Activated T-cell treated with anti-CD3 and anti-CD28 coated beads, Interleukin-2, amount 50 U/mL, for 1 hour (primary cell): ENCODE results near the gene SH2D7.
A peak's percentile ranks its signal among the peaks of the same experiment; 100 is the strongest.

Experiments
- DNase-seq: peaks from one replicate; pipeline ENCODE4 v3.0.0-alpha.2; 2020

Gene SH2D7

DNA sequence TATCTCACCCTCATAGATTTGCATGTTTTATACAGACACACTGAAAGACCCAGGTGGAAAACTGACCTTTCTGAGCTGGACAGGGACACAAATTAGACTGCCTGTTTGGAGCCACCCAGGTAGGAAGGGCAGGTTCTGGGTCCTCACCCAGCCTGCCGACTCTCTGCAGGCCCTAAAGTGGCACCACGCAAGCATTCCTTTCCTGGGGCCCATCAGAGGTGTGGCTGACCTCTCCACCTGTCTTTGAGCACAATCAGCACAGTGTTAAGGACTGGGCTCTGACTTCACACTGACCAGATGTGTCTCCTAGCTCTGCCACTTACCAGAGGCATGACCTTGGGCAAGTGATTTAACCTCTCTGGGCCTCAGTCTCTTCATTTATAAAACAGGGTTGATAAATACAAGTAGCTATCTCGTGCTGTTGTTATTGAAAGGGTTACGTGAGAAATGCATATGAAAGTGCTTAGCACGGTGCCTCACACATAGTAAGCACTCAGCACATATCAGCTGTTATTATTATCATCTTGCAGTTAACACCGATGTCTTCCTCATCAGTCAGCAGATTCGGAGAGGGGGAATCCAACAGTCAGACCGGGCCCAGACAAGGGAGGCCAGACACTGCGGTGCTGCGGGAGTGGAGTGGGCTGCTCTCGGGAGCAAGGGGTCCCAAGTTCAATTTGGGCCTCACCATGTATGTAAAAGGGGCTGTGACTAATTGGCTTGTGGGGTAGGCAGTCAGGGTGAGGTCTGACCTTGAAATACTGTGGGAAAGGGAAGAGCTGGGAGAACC, 12.9 kb upstream of the SH2D7 start:
- DNase-seq, result no peak

DNA sequence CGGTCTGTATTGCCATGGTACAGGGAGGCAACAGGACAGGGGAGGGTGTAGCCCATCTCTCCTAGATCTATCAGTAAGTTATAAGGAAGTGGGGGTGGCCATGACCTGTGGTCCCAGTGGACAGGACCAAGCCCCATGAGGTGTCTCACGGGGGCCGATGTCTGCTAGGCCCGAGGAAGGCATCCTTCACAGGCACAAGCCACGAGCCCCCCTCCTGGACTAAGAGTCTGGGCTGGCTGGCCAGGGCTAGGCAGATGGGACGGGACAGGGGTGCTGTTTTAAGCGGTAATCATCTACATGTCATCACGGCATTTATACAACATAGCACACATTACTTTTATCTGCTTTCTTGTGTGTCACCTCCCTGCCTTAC, 12.3 kb upstream of the SH2D7 start:
- no peak for DNase-seq

DNA sequence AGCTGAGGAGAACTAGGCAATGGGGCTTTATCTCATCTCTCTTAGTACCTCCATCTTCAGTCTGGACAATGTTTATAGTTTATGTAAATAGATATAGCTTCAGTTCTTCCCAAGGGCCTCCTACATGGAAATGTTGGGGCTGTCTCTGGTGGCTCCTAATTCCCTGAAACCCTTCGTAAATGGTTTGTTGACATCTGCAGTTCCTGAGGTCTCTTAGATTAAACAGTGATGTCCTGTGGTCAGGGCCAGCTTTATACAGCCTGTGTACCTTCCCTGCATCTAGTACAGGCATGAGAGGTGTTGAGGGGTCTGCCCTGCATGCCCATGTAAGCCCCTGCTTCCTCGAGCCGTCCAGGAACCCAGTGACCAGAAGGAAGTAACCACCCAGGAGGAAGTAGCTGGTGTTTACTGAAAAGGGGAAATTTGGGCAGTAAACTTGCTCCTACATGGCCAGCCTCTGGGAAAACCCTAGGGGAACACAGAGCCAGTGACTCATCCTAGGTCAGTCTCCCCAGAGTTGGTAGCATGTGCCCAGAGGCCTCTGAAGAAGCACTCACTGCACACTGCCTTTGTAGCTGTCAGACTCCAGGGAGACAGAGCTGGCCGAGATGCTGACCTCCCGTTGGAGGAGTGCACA, 10.1 kb upstream of the SH2D7 start:
- DNase-seq, result no peak

DNA sequence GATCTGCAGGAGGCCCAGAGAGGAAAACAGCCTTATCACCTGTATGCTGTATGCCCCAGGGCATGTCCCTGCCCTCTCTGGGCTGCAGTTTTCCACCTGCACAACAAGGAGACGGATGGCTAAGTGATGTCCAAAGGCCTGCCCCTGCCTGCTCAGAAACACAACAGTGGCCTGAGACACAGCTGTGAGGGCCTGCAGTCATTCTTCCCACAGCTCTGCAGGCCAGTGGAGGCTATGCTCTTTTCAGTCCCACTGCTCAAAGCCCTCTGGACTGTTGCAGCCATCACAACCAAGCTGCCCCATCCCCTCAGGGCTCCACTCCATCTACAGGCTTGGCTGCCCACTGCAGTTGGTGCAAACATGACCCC, 9.6 kb upstream of the SH2D7 start:
- DNase-seq, result no peak

DNA sequence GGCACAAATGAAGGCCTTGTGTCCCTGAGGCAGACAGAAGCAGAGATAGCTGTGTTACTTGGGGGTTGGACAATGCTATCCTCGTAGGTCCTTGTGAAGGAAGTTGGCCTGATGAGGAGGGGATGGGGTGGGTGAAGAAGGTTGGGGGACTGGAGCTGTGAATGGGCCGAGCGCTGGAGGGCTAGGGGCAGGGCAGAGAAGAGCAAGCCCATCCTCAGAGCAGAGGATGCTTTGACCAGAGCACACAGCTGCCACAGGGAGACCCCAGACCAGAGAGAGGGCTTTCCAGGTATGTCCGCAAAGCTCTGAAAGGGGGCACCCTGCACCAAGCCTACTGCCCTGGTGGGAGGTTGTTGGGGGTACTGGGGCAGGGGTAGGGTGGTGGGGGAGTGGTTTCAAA, 9.2 kb upstream of the SH2D7 start:
- DNase-seq, result no peak

DNA sequence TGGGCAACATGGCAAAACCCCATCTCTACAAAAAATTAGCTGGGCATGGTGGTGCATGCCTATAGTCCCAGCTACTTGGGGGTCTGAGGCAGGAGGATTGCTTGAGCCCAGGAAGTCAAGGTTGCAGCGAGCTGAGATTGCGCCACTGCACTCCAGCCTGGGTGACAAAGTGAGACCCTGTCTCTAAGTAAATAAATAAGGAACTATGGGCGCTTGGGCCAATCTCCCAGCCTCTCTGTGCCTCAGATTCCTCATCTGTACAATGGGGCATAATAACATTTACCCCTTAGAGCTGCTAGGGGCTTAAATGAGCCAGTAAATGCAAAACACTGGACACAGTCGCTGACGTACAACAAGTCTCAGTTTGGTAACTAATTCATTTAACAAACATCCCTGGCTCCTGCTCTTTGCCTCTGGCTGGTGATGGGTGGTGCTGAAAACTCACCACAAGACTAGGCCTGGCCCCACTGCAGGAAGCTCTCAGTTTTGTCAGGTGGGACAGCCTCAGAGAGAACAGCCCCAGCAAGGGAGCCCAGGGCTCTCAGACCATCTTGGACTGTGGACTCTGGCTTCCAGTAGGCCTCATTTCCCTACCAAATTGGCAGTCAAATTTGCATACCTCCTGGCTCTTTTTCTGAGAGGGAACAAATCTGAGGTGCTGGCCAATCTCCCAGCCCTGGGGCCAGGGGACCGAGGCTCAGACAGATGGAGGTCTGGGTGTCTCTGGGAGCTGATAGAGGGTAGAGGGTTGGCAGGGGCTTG, 8.5 kb upstream of the SH2D7 start:
- DNase-seq, result no peak

GRCh38 chr15:78084449-78084750, 8.0 kb upstream of the SH2D7 start:
- no peak for DNase-seq

DNA sequence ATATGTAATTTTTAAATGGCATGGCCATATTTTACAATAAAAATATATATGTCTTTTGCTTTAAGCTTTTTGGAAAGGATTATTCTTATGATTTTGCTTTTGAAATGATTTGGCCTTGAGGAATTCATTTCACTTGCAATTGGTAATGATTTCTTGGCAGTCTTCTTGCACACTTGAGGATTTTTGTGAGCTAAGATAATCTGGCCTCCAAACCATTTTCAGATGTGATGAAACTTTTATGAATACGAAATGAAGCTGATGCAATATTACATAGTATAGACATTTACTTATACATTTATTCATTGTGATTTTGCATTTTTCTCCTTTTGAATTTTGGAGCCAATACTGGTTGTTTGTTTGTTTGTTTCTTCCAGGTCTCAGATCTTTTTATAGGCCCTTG, 6.4 kb upstream of the SH2D7 start:
- no peak for DNase-seq

DNA sequence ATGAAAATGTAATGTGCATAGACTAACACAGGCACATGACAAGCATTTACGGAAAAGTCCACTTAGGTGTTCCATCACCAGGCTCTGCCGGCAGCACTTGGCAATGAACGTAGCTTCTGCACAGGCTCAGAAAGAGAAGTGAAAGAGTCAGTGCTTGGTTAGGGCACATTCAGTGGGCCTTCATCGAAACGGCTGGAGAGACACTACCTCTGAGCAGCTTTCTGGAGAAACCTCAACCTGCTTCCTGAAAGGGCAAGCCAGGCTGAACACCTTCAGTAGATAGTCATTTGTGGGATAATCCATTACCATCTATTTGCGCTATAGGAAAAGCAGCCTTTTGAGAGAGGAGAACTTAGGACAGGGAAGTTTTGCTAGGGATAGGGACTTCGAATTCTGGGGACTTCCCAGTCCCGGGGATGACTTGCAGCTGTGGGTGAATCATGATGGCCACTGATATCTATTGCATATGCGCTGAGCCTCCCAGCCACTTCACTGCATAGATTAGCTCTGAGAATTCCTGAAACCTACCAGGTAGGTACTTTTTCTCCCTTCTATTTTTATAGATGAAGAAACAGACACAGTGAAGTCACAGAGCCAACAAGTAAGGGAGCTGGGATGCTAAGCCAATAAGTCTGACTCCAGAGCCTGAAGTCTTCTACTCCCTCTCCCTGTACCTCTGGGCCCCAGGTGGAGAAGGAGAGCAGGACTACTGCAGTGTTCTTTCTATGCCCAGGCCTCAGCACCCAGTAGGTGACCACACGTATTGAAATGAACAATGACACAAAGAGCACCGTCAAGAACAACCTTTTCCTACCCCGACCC, 4.2 kb upstream of the SH2D7 start:
- DNase-seq, result no peak

- DNase-seq, result no peak
These were observed 3.6 kb upstream of the SH2D7 start for GRCh38 chr15:78088773-78089080.

- no peak for DNase-seq
These were observed 1.8 kb upstream of the SH2D7 start for GRCh38 chr15:78090422-78091063.

DNA sequence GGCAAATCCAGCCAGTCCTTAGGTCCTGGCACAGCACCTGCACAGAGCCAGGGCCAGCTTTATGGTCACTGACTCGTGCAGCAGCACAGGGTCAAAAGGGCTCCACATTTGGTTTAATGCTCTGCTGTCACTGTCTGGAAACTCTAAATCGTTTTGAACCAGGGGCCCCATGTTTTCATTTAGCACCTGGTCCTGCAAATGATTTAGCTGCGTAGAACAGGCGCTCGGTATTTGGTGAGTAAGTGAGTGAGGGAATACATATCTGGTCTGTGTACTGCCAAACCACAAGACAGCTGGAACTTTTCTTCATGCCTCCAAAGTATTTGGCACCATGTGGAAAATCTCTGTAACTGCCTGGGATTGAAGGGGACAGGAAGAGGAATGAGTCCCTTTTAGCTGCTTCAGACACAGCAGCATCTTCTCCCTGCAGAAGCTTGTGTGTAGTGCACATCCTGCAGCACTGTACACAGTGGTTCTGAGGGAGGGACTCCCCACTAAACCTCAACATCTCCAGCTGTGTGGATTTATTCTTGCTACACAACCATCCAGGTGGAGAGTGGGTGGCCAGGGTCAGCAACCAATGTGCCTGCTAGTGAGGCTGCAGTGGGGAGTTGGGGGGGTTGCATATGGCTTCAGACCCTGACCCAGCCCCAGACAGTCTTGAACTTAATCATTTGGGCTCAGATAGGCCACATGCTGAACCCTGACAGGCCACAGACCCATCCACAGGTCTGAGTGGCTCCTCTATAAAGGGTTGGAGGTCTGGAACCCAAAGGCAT, 1.1 kb downstream of the SH2D7 start:
- no peak for DNase-seq

DNA sequence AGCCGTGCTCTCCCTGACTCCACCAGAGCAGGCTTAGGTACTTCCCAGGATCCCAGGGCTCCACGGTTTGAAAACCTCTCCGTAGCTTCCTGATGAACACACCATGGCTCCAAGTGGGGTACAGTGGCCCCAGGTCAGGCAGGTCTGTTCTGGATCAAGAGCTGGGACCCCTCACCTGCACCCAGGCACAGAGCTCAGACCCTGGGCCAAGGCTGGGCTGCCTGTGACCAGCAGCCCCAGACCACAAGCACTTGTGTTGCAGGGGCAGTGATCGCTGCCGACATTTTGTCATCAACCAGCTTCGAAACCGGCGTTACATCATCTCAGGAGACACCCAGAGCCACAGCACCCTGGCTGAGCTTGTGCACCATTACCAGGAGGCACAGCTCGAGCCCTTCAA, 5.3 kb downstream of the SH2D7 start:
- no peak for DNase-seq

DNA sequence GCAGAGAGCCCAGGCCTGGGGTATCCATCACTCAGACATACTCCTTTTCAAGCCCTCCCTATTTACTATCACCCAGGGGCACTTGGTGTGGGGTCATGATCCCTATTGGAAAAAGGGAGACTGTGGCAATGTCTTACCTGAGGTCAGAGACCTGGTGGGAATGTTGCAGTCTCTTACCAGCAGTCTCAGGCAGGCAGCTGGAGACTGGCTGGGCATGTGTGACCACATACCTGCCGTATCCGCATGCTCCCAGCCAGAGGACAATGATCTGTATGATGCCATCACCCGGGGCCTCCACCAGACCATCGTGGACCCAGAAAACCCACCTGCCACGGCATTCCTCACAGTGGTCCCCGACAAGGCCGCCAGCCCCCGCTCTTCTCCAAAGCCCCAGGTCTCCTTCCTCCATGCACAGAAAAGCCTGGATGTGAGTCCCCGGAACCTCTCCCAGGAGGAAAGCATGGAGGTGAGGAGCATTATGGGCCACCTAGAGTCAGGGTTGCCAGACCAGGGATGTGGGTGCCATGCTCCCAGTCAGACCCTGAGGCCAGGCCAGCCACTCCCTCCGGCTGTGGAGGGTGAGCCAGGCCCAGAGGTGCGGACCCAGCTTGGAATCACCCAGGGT, 5.9 kb downstream of the SH2D7 start:
- no peak for DNase-seq

GRCh38 chr15:78100886-78101285, 8.5 kb downstream of the SH2D7 start:
- no peak for DNase-seq

GRCh38 chr15:78101423-78102105, 9.2 kb downstream of the SH2D7 start:
- DNase-seq, result no peak

GRCh38 chr15:78102211-78102610, 9.8 kb downstream of the SH2D7 start:
- no peak for DNase-seq

GRCh38 chr15:78102741-78103140, 10.4 kb downstream of the SH2D7 start:
- DNase-seq, result no peak

- DNase-seq, result peak; percentile 48
These were observed 11.2 kb downstream of the SH2D7 start for GRCh38 chr15:78103406-78104118.

GRCh38 chr15:78104119-78104479, 11.7 kb downstream of the SH2D7 start:
- no peak for DNase-seq
